Right lobe of liver (tissue), 6 donors: ENCODE measurements around the gene PHF3. TPM values are rescaled to one million over a fixed set of nuclear protein-coding genes. Genes with fewer than 3 reads are reported as not detected.
A peak's percentile ranks its signal among the peaks of the same experiment; 100 is the strongest.

ENCODE experiments used
- ATAC-seq, 4 donors: fragments of 200-7000 bp; cut with Tn5 transposase; one replicate each; pipeline ENCODE4 v1.9.1; 2020; ENCODE audit warnings: mild to moderate bottlenecking in 4 of 4, moderate library complexity in 4 of 4
- DNase-seq, 3 donors: peaks; one replicate each; pipeline ENCODE4 v3.0.0-alpha.2; 2020
- H3K27ac ChIP-seq, 3 donors: fragments of 200-600 bp; one replicate each; pipeline ENCODE4 v1.8.0; 2022
- H3K27me3 ChIP-seq, 2 donors: fragments of 200-600 bp; one replicate each; pipeline ENCODE4 v1.8.0; 2022
- H3K36me3 ChIP-seq, 4 donors: fragments of 200-600 bp; sonication (generic) in 1 of 4; one replicate each; pipeline versions ENCODE4 v1.5.1 to v1.8.0; 2017 to 2022; ENCODE audit warnings: control low read depth in 1 of 4
- H3K4me1 ChIP-seq, 4 donors: fragments of 200-600 bp; sonication (generic) in 1 of 4; one replicate each; pipeline versions ENCODE4 v1.5.1 to v1.8.0; 2017 to 2022; ENCODE audit warnings: control low read depth in 1 of 4
- H3K4me3 ChIP-seq, 3 donors: fragments of 200-600 bp; one replicate each; pipeline ENCODE4 v1.8.0; 2022
- H3K9me3 ChIP-seq, 4 donors: fragments of 200-600 bp; sonication (generic) in 1 of 4; one replicate each; pipeline versions ENCODE4 v1.5.1 to v1.8.0; 2017 to 2022; ENCODE audit warnings: control low read depth in 1 of 4
- CTCF ChIP-seq, 4 donors: fragments of 200-600 bp in 3 of 4; fragments of 450-650 bp in 1 of 4; IDR thresholded peaks; one replicate each; pipeline versions ENCODE4 v1.5.1 to v1.8.0; 2016 to 2022; ENCODE audit warnings: antibody characterized with exemption in 4 of 4, mild to moderate bottlenecking in 2 of 4
- POLR2A ChIP-seq: fragments of 450-650 bp; IDR thresholded peaks from one replicate; pipeline ENCODE4 v1.6.1; 2017; ENCODE audit warnings: antibody characterized with exemption, mild to moderate bottlenecking
- WGBS: methylation state at CpG from one replicate; pipeline ENCODE4 v1.1.6; 2018; ENCODE audit warnings: low coverage, low lambda C conversion rate; ENCODE audit not compliant: insufficient coverage; ENCODE audit errors: missing lambda C conversion rate; 5-methylcytosine and 5-hydroxymethylcytosine counted together
- intact Hi-C, 2 donors: fragments of 100-400 bp; cut with DNase I; formaldehyde crosslinking; loops; one replicate each; pipeline versions ENCODE4 v1.11.2 to v1.14.1; 2022
- total RNA-seq, 6 experiments: library from RNA; depleted of rRNA in 2 of 6; stranded (reverse); fragments of >200 nt in 2 of 6; fragmentation: NEBNext Ultra II Directional in 3 of 6; extraction: Animal tissue kit (Norgen Biotek cat#: 25700) in 3 of 6; gene quantifications; one replicate each; pipeline versions ENCODE4 v1.1.0 to v1.2.4, GENCODE V29; 2016 to 2023
- donor health status: DM: no; HTN: yes; CAD: no.
- donor health status: DM: no; HTN: no; CAD: no.
- donor health status: DM: no; HTN: no; CAD: no.
- donor health status: DM: no; HTN: yes; CAD: no.
- donor health status: DM: no; HTN: yes; CAD: no.

PHF3 gene
- total RNA-seq, 6 experiments from 2014 or later: 22.1 to 35.2 (median 31.5) TPM

DNA sequence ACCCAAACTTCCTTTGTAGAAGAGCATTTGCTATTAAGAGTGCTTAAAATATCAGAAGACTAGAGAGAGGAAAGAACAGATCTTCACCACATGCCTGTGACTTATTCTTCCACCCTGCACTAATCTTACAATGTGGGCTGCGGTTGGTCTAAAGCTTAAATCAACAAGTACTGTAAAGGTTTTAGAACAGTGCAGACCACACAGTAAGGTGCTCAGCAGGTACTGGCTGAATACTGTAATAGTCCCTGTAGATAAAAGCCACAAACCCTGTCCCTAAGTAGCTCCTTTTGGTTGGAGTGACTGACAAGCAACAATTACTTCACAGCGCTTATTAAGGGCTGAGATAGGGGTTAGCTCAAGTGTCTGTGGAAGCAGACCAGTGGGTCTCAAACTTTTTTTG, 972 bp upstream of the PHF3 start:
- intact Hi-C loops: no loop called here
- WGBS: 35% methylated on average over 2 of the region's 2 CpGs
- no peaks in the 10 kb centered on the region for H3K27me3 ChIP-seq
- H3K27ac ChIP-seq: no peak overlapping the region
- no peak for TF ChIP-seq POLR2A
- no peak for TF ChIP-seq CTCF (IDR thresholded peaks at IDR 0.05)
- no peak overlapping the region for H3K4me3 ChIP-seq
- DNase-seq (no peak), ATAC-seq (no peak)
- H3K36me3 ChIP-seq: no peaks in the 10 kb centered on the region
- no peaks in the 10 kb centered on the region for H3K9me3 ChIP-seq
- H3K4me1 ChIP-seq: peaks cover 0 to 25% (median 9%) of the 10 kb centered on the region in 4 donors

DNA sequence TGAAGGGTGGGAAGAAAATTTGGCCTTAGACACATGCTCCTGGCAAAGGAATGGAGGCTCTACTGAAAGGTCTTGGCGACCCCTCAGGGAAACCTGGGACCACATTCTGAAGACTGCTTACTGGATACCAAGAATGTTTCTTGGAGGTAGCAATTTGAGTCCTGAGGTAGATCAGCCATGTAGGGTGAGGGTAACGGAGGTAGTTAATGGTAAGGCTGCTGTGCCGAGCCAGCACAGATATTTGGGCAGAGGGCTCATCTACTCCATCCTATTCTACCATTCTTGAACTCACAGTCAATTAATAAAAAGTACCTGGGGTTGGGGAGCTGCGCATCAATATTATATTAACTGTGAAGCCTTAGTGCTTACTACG, 401 bp upstream of the PHF3 start:
- Histone ChIP-seq H3K27me3 (no peaks in the 10 kb centered on the region), H3K27ac (peak overlapping the region; percentile 93 to 99 (median 96)), H3K36me3 (no peaks in the 10 kb centered on the region), H3K9me3 (no peaks in the 10 kb centered on the region), H3K4me3 (peak overlapping the region; percentile 83 to 86 (median 86)), H3K4me1 (peaks cover 0 to 30% (median 11%) of the 10 kb centered on the region in 4 donors)
- intact Hi-C loops: no loop called here
- no peak for TF ChIP-seq POLR2A
- TF ChIP-seq CTCF (IDR thresholded peaks at IDR 0.05): no peak
- DNase-seq (no peak), ATAC-seq (peak in 2 of 4 donors; percentile 2 to 3)
- 5% methylated on average over 4 of the region's 5 CpGs for WGBS

DNA sequence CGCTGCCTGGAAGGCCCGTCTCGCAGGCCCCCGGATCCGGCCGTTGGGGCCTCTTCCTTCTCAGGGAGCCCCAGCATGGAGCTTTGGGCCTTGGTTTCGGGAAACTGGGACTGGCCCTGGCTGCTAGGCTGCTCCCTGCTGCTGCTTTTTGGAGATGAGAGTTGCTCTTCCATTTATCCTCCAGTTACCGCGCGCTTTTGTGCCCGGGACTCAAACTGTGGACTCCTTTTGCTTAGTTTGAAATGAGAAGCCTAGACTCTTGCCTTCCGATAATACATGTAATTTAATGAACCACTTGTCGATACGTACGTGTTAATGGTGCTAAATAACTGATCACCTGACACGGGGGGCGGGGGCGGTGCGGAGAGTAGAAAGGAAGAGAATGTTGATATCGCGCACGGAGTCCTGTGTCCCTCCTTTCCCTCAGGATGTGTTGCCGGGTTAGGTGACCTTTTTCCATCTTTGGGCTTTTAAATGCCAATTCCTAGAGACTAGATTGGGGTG, 968 bp downstream of the PHF3 start:
- TF ChIP-seq CTCF (IDR thresholded peaks at IDR 0.05) (no peak), POLR2A (no peak)
- 2% methylated on average over 16 of the region's 23 CpGs for WGBS
- peaks cover 0 to 40% (median 15%) of the 10 kb centered on the region in 4 donors for H3K4me1 ChIP-seq
- H3K9me3 ChIP-seq: no peaks in the 10 kb centered on the region
- no peaks in the 10 kb centered on the region for H3K36me3 ChIP-seq
- H3K4me3 ChIP-seq: peak overlapping the region; percentile 83 to 86 (median 86)
- peak; percentile 74 to 77 (median 76) for DNase-seq
- peak; percentile 30 to 62 (median 43) for ATAC-seq
- H3K27me3 ChIP-seq: no peaks in the 10 kb centered on the region
- intact Hi-C loops: no loop called here
- peak overlapping the region; percentile 93 to 99 (median 96) for H3K27ac ChIP-seq

GRCh38 chr6:63637865-63638445, 2.4 kb downstream of the PHF3 start:
- TF ChIP-seq POLR2A (no peak), CTCF (IDR thresholded peaks at IDR 0.05) (no peak)
- Histone ChIP-seq H3K4me3 (no peak overlapping the region), H3K27me3 (no peaks in the 10 kb centered on the region), H3K36me3 (no peaks in the 10 kb centered on the region), H3K4me1 (peaks cover 0 to 40% (median 15%) of the 10 kb centered on the region in 4 donors), H3K9me3 (no peaks in the 10 kb centered on the region), H3K27ac (no peak overlapping the region)
- intact Hi-C loops: no loop called here
- 27% methylated on average over 2 of the region's 2 CpGs for WGBS
- DNase-seq: no peak
- no peak for ATAC-seq
